Measurements from ENCODE around the gene LTBP4. TPM values are rescaled to one million over a fixed set of nuclear protein-coding genes. Genes with fewer than 3 reads are reported as not detected.

The LTBP4 gene
- total and polyA plus RNA-seq, 2 experiments from 2014 or later = 50.2 to 163 TPM

- Histone ChIP-seq H3K79me2 (no peaks in the 10 kb centered on the region), H3K4me2 (no peak overlapping the region), H3K4me3 (no peak overlapping the region), H3K9me2 (replicated peaks; ENCODE audit: insufficient read depth) (no peaks in the 10 kb centered on the region), H3K27me3 (no peaks in the 10 kb centered on the region), H3K36me3 (replicated peaks; ENCODE audit: insufficient read depth, low read depth) (no peaks in the 10 kb centered on the region), H3K9me3 (ENCODE audit: low read depth) (no peaks in the 10 kb centered on the region), H3K4me1 (ENCODE audit: insufficient read depth) (peaks cover 3% of the 10 kb centered on the region), H3K27ac (no peak overlapping the region), H2AFZ (no peak overlapping the region), H4K20me1 (ENCODE audit: insufficient read depth, poor library complexity, severe bottlenecking) (no peaks in the 10 kb centered on the region)
- TF ChIP-seq EZH2phosphoT487 (IDR thresholded peaks at IDR 0.05; ENCODE audit: low read depth, severe bottlenecking, unreplicated experiment) (no peak), EZH2 (IDR thresholded peaks at IDR 0.05; ENCODE audit: borderline replicate concordance) (no peak)
- TF ChIP-seq, protein P1, sequence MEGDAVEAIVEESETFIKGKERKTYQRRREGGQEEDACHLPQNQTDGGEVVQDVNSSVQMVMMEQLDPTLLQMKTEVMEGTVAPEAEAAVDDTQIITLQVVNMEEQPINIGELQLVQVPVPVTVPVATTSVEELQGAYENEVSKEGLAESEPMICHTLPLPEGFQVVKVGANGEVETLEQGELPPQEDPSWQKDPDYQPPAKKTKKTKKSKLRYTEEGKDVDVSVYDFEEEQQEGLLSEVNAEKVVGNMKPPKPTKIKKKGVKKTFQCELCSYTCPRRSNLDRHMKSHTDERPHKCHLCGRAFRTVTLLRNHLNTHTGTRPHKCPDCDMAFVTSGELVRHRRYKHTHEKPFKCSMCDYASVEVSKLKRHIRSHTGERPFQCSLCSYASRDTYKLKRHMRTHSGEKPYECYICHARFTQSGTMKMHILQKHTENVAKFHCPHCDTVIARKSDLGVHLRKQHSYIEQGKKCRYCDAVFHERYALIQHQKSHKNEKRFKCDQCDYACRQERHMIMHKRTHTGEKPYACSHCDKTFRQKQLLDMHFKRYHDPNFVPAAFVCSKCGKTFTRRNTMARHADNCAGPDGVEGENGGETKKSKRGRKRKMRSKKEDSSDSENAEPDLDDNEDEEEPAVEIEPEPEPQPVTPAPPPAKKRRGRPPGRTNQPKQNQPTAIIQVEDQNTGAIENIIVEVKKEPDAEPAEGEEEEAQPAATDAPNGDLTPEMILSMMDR (IDR thresholded peaks at IDR 0.05; ENCODE audit: poor library complexity) = no peak
- whole genome bisulfite sequencing (ENCODE audit: low lambda C conversion rate, missing lambda C conversion rate) = 97% methylated on average over 12 of the region's 14 CpGs
- no peak for DNase-seq (ENCODE audit: low spot score)
Observed at GRCh38 chr19:40667602-40668001, 66.4 kb downstream of the LTBP4 start.

DNA sequence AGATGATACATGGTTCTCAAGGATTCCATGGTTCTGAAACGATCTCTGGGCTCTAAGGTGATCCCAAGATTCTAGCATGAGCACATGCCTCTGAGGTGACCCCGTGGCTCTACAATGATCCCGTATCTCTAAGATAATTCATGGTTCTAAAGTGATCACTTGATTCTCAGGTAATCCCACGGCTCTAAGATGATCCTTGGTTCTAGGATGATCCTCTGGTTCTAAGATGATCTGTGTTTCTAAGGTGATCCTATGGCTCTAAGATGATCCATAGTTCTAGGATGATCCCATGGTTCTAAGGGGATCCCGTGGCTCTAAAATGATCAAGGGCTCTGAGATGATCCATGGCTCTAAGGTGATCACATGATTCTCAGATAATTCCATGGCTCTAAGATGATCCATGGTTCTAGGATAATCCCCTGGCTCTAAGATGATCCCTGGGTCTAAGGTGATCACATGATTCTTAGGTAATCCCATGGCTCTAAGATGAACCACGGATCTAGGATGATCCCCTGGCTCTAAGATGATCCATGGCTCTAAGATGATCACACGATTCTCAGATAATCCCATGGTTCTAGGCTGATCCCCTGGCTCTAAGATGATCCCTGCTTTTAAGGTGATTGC lies 67.9 kb downstream of the LTBP4 start:
- Histone ChIP-seq H3K9me2 (replicated peaks; ENCODE audit: insufficient read depth) (no peaks in the 10 kb centered on the region), H3K79me2 (no peaks in the 10 kb centered on the region), H3K9me3 (ENCODE audit: low read depth) (no peaks in the 10 kb centered on the region), H3K4me1 (ENCODE audit: insufficient read depth) (no peaks in the 10 kb centered on the region), H2AFZ (no peak overlapping the region), H3K36me3 (replicated peaks; ENCODE audit: insufficient read depth, low read depth) (no peaks in the 10 kb centered on the region), H3K27ac (no peak overlapping the region), H3K4me3 (no peak overlapping the region), H3K27me3 (no peaks in the 10 kb centered on the region), H4K20me1 (ENCODE audit: insufficient read depth, poor library complexity, severe bottlenecking) (no peaks in the 10 kb centered on the region), H3K4me2 (no peak overlapping the region)
- TF ChIP-seq EZH2 (IDR thresholded peaks at IDR 0.05; ENCODE audit: borderline replicate concordance) (no peak), EZH2phosphoT487 (IDR thresholded peaks at IDR 0.05; ENCODE audit: low read depth, severe bottlenecking, unreplicated experiment) (no peak)
- TF ChIP-seq, protein P1 (IDR thresholded peaks at IDR 0.05; ENCODE audit: poor library complexity) = no peak
- 96% methylated on average over 7 of the region's 7 CpGs for WGBS (ENCODE audit: low lambda C conversion rate, missing lambda C conversion rate)
- DNase-seq (ENCODE audit: low spot score) = no peak

- H3K27me3 ChIP-seq = no peaks in the 10 kb centered on the region
- H3K9me3 ChIP-seq (ENCODE audit: low read depth) = no peaks in the 10 kb centered on the region
- no peaks in the 10 kb centered on the region for H4K20me1 ChIP-seq (ENCODE audit: insufficient read depth, poor library complexity, severe bottlenecking)
- TF ChIP-seq, protein P1 (IDR thresholded peaks at IDR 0.05; ENCODE audit: poor library complexity) = no peak
- TF ChIP-seq EZH2 (IDR thresholded peaks at IDR 0.05; ENCODE audit: borderline replicate concordance) (no peak), EZH2phosphoT487 (IDR thresholded peaks at IDR 0.05; ENCODE audit: low read depth, severe bottlenecking, unreplicated experiment) (no peak)
- no peak overlapping the region for H2AFZ ChIP-seq
- no peaks in the 10 kb centered on the region for H3K36me3 ChIP-seq (replicated peaks; ENCODE audit: insufficient read depth, low read depth)
- no peak overlapping the region for H3K4me2 ChIP-seq
- no peak overlapping the region for H3K27ac ChIP-seq
- no peaks in the 10 kb centered on the region for H3K4me1 ChIP-seq (ENCODE audit: insufficient read depth)
- no peak for DNase-seq (ENCODE audit: low spot score)
- no peaks in the 10 kb centered on the region for H3K9me2 ChIP-seq (replicated peaks; ENCODE audit: insufficient read depth)
- no peaks in the 10 kb centered on the region for H3K79me2 ChIP-seq
- 96% methylated on average over 9 of the region's 9 CpGs for WGBS (ENCODE audit: low lambda C conversion rate, missing lambda C conversion rate)
- no peak overlapping the region for H3K4me3 ChIP-seq
Observed at GRCh38 chr19:40671404-40671803, 70.2 kb downstream of the LTBP4 start.

Data from hepatocyte (in vitro differentiated cells).